Stimulated activated CD4-positive, alpha-beta T cell treated with anti-CD3 and anti-CD28 coated beads, Interleukin-12 subunit alpha, Interleukin-12 subunit beta, amount 100 ng/mL, for 24 hours (primary cell): ENCODE results near the gene LEUTX.

Experiments
- DNase-seq, 2 experiments: peaks; one replicate each; pipeline ENCODE4 v3.0.0-alpha.2; 2020; ENCODE audit warnings: low read depth in 2 of 2

The LEUTX gene

DNA sequence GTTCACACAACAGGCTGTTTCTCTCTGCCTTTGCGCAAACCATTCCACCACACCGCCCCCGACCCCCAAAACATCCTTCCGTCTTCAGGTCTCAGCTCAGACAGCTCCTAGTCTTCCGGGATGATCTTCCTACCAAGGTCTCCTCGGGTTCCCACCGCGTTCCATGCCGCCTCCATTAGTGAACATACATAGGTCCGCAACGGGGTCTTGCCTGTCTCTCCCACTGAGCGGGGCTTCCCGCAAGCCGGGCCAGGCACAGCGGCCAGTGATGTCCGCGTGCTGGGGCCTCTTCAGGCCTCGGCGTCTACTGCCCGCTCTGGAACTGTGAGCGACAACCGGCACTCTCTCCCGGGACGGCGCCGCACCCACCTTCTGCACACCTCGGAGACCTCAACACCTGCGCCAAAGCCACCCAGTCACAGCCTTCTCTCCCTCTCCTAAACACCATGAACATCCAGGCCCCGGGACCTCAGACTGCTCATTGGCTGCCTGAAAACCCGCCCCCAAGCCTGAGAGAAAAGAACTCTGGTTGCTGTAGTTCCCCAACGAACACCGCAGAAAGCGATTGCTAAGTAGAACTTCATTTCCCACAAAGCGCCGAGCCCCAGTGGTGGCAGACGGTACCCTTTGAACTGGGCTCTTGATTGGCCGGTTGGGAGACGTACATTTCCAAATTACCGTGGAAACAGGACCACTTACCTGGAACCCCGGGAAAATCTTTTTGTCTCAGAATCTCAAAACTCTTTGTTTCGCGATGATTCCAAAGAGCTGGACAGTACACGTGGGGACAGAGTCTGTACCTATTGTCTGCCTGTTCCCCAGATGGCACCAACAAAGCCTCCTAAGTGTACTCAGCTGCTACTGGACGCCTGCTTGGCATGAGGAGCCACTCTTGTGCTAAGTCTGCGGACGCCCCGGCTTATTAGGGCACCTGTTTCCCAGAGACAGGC lies 45.8 kb downstream of the LEUTX start:
- peak; percentile 73 to 85 for DNase-seq

DNA sequence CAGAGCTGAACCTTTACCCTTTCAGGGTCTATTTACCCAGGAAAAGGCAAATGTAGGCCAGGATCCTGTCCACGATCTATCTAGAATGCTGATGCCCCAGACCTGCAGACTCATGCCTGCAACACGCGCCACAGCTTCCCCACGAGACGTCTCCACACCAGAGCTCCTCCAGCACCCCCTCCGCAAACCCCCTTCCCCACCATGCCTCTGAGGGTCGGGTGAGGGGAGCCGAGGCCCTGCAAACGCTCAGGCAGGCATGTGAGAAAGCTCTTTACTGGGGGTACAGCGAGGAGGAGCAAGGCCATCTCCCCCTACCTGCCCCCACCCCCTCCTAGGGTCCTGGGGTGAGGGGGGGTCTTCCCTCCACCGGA lies 46.4 kb downstream of the LEUTX start:
- DNase-seq, result no peak

- DNase-seq, result no peak
Measured at GRCh38 chr19:39825531-39826076, 47.0 kb downstream of the LEUTX start.

DNA sequence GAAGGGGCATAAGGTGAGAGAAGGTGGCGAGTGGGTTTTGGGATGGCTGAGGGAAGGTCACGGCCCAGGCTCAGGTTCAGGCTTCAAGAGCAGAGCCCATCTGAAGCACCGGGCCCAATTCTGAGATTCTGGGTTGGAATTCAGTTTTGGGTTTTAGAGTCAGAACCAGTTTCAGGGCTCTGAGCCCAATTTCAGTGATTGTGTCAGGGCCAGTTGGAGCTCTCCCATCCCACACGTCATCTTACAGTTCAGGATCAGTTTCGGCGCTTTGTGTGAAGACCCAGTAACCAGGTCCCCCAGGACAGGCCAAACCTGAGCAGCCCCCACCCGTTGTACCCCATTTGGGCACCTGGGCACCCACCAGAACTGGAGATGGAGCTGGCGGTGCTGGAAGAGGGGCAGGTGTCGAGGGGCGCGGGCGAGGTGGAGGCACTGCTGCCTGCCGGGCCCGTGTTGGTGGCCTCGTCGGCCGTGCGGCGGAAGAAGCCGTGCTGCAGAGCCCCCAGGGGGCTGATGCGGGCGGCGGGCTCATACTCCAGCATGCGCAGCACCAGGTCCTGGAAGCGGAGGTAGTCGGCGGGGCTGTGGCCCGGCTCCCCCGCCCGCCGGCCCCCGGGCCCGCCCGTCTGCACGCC lies 47.8 kb downstream of the LEUTX start:
- no peak for DNase-seq

GRCh38 chr19:39827216-39827615 lies 48.6 kb downstream of the LEUTX start:
- no peak for DNase-seq

DNA sequence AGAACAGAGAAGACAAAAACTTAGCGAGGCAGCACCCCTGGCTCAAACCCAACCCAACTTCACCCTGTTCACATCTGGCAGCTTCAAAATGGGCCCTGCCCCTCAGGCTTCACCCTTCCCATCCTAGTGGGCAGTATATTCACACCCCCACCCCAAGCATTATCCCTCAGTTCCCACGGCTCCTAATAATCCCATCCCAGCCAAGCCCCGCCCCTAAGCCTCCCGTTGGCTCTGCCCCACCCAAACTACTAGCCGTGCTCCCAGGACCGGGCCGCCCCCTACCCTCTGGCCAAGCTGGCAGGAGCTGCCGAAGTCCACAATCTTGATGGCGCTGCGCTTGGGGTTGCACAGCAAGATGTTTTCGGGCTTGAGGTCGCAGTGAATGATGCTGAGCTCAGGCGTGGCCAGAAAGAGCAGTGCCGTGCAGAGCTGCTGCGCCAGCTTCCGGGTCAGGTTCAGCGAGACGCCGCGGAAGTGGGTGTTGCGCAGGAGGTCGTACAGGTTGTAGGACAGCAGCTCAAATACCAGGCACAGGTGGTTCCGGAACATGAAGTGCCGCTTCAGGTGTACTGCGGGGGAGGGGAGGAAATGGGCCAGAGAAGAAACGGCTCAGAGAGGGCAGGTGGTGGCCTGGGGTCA lies 49.5 kb downstream of the LEUTX start:
- no peak for DNase-seq

GRCh38 chr19:39828654-39829032 lies 50.0 kb downstream of the LEUTX start:
- DNase-seq, result no peak

GRCh38 chr19:39829702-39830275 lies 51.1 kb downstream of the LEUTX start:
- no peak for DNase-seq

- DNase-seq, result no peak
Measured at GRCh38 chr19:39830406-39830805, 51.8 kb downstream of the LEUTX start.

DNA sequence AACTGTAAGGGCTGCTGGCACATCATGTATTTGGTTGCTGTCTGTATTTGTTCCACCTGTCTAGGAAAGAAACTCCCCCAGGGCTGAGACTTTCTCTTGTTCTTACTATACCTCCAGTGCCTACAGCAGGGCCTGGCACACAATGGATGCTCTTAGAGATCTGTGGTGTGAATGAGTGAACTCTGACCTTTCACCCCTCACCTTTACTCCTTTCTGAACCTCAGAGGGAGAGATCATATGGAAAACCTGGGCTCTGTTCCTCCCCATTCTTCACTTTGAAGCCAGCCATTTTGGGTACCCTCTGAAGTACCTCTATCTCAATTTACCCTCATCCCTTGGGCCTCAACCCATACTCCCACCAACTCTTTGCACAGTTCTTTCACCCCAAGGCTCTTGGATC lies 52.2 kb downstream of the LEUTX start:
- no peak for DNase-seq

GRCh38 chr19:39831679-39832078 lies 53.0 kb downstream of the LEUTX start:
- no peak for DNase-seq

DNA sequence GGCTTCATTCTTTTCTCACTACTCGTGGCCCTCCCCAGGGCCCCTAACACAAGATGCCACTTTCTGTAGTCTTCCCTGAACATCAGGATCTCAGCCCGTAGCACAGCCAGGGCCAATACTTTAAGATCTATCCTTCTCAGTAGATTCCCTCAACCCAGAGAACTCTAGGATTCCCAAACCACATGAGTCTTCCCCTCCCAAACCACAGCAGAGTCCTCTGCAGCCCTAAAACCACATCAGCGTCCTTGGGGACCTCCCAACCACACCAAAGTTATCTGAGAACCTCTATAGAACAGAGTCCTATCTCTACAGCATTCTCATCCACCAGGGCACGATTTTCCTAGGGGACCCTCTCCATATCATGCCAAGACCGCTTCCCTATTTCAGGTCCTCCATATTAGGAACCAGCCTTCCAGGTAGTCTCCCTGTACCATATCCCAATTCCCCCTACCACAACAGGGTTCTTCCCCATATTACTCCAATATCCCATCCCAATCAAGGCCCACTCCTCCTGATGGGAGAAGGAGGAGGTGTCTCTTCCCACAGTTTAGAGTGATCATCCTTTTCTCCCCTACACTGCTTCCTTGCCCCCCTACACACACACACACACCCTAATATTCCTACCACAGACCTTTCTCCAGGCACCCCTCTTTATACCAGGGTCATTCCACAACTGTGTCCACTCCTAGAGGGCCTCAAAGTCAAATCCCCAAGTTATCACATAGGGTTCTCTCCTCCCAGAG lies 53.9 kb downstream of the LEUTX start:
- DNase-seq, result no peak

DNA sequence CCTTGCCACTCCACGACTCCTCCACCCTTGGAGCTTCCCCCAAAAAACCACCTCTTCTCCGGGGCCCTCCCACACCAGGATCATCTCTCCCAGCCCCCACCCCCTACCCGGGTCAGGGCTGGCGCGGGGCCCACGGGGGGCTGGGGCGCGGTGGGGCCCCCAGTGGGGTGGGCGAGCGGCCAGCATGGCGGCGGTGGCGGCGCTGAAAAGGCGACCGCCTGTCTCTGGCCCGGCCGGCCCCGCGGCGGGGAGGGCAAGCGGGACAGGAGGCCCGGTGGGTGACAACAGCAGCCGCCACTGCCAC lies 54.5 kb downstream of the LEUTX start:
- no peak for DNase-seq

GRCh38 chr19:39833464-39834286 lies 55.0 kb downstream of the LEUTX start, which contains the start of gene DYRK1B:
Gene DYRK1B, minus strand, starts transcription at chr19:39834162. Its CDS starts 2,295 bp downstream, at chr19:39831867.
- peak; percentile 87 to 92 for DNase-seq

GRCh38 chr19:39834287-39834841 lies 55.7 kb downstream of the LEUTX start:
- DNase-seq, result no peak
